Cardiac muscle cell (in vitro differentiated cells and primary cell): Measurements from ENCODE around the gene NIPA2. TPM values are rescaled to one million over a fixed set of nuclear protein-coding genes. Genes with fewer than 3 reads are reported as not detected.

Experiments used
- DNase-seq, 2 donors: peaks; one replicate each; pipeline versions ENCODE4 v3.0.0 to v3.0.0-alpha.2; 2010 to 2017; ENCODE audit warnings: low read depth in 1 of 2, low spot score in 1 of 2
- H3K27ac ChIP-seq: fragments of 200-600 bp; sonication (generic); 2 replicates; pipeline ENCODE4 v1.5.1; 2016
- H3K27me3 ChIP-seq: fragments of 200-600 bp; sonication (generic); 2 replicates; pipeline ENCODE4 v1.6.0; 2016; ENCODE audit warnings: control low read depth
- H3K36me3 ChIP-seq: fragments of 200-600 bp; sonication (generic); 2 replicates; pipeline ENCODE4 v1.5.1; 2016; ENCODE audit warnings: control low read depth
- H3K4me1 ChIP-seq: fragments of 200-600 bp; sonication (generic); 2 replicates; pipeline ENCODE4 v1.8.1; 2017; ENCODE audit warnings: low read depth, mild to moderate bottlenecking, mixed run types
- H3K4me3 ChIP-seq: fragments of 200-600 bp; sonication (generic); 2 replicates; pipeline ENCODE4 v1.5.1; 2016; ENCODE audit warnings: mild to moderate bottlenecking
- H3K9me3 ChIP-seq: fragments of 200-600 bp; sonication (generic); 2 replicates; pipeline ENCODE4 v1.5.1; 2017; ENCODE audit warnings: low read depth, mild to moderate bottlenecking, control low read depth
- polyA plus RNA-seq: library from polyadenylated mRNA; unstranded; fragments of >200 nt; fragmentation: Nextera tagmentation; extraction: Ambion mirVana; gene quantifications from 2 replicates; pipeline ENCODE4 v1.2.1, GENCODE V29; 2016
- total RNA-seq: library from RNA; depleted of rRNA; stranded (reverse); fragments of >200 nt; gene quantifications from 2 replicates; pipeline ENCODE4 v1.2.3, GENCODE V29; 2016
- TF ChIP-seq, protein P1 (sequence below): IDR thresholded peaks from 2 replicates; pipeline ENCODE4 v1.5.1; 2012; ENCODE audit warnings: low read depth, mild to moderate bottlenecking, low read length

The NIPA2 gene
- total and polyA plus RNA-seq, 2 experiments from 2014 or later: 58.0 to 80.7 TPM

DNA sequence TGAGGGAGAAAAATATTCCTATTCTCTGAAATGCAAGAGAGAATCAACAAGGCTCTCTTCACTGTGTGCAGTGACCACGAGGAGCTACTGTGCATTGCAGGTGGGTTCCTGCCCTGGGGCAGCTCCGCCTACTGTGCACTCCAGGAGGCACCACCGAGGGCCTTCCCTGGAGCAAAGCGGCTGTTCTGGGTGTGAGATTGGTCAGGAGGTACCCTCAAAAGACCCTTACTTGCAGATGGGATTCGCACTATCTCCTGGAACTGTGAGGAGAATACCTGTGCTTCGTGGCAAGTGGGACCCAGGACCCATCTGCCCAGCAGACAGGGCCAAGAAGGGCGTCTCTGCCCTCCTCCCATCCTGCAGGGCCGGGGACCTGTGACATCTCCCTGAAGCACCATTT is 72.8 kb downstream of the NIPA2 start:
- H3K36me3 ChIP-seq: peaks cover 33% of the 10 kb centered on the region
- H3K27me3 ChIP-seq: no peaks in the 10 kb centered on the region
- no peak for DNase-seq
- TF ChIP-seq, protein P1, sequence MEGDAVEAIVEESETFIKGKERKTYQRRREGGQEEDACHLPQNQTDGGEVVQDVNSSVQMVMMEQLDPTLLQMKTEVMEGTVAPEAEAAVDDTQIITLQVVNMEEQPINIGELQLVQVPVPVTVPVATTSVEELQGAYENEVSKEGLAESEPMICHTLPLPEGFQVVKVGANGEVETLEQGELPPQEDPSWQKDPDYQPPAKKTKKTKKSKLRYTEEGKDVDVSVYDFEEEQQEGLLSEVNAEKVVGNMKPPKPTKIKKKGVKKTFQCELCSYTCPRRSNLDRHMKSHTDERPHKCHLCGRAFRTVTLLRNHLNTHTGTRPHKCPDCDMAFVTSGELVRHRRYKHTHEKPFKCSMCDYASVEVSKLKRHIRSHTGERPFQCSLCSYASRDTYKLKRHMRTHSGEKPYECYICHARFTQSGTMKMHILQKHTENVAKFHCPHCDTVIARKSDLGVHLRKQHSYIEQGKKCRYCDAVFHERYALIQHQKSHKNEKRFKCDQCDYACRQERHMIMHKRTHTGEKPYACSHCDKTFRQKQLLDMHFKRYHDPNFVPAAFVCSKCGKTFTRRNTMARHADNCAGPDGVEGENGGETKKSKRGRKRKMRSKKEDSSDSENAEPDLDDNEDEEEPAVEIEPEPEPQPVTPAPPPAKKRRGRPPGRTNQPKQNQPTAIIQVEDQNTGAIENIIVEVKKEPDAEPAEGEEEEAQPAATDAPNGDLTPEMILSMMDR: no peak
- H3K4me1 ChIP-seq: no peaks in the 10 kb centered on the region
- no peak overlapping the region for H3K4me3 ChIP-seq
- H3K27ac ChIP-seq: no peak overlapping the region
- no peaks in the 10 kb centered on the region for H3K9me3 ChIP-seq

DNA sequence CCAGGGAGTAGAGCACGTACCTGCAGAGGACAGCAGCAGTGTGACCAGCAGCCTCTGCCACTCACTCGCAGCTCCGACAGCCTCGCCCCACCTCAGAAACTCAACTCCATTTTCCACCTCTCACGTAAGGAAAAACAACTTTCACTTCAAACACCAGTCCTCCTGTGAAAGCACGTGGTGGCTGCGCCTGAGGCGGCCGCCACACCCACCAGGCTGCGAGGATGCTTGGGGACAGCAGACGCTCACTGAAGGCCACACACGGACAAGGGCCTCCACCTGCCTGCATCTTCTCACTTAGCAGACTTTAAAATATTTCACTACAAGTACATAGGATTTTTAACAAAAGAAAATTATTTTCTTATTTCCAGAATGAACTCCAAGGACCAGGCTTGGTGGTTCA is 73.8 kb downstream of the NIPA2 start:
- Histone ChIP-seq H3K9me3 (no peaks in the 10 kb centered on the region), H3K4me1 (no peaks in the 10 kb centered on the region), H3K27me3 (no peaks in the 10 kb centered on the region), H3K27ac (no peak overlapping the region), H3K4me3 (no peak overlapping the region), H3K36me3 (peaks cover 29% of the 10 kb centered on the region)
- DNase-seq: no peak
- TF ChIP-seq, protein P1: no peak

DNA sequence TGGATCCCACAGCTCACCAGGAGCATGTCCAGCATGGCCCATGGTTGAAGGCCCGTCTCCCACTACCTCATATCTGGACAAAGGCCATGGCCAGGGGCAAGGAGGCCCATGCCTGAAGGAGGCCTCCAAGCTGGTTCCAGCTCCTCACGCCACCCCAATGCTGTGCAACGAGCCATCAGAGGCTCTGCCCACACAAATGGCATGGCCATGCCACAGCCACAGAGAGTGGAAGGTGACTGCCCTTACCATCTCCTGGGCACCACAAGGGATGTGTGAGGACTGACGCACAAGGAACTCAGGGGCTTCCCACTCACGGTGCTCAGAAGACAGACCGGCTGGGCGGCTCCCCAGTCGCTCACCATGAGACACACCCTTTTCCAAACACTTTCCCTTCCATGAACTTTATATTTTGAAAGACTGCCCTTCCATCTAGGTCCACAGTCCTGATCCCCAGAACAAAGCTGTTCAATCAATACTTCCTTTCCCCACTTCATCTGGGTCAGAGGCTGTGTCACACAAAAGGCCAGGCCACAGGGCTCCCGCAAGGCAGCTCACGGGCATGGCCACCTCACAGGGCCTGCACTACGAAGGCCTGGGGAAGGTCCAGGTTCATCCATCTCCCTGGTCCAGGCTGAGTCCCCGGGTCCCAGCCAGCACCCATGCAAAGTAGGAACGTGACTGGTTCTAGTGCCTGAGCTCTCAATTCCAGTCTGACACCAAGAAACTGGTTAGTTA is 75.3 kb downstream of the NIPA2 start:
- no peak for DNase-seq
- H3K27ac ChIP-seq: no peak overlapping the region
- no peaks in the 10 kb centered on the region for H3K4me1 ChIP-seq
- no peaks in the 10 kb centered on the region for H3K27me3 ChIP-seq
- peaks cover 27% of the 10 kb centered on the region for H3K36me3 ChIP-seq
- TF ChIP-seq, protein P1: no peak
- H3K4me3 ChIP-seq: no peak overlapping the region
- H3K9me3 ChIP-seq: no peaks in the 10 kb centered on the region

DNA sequence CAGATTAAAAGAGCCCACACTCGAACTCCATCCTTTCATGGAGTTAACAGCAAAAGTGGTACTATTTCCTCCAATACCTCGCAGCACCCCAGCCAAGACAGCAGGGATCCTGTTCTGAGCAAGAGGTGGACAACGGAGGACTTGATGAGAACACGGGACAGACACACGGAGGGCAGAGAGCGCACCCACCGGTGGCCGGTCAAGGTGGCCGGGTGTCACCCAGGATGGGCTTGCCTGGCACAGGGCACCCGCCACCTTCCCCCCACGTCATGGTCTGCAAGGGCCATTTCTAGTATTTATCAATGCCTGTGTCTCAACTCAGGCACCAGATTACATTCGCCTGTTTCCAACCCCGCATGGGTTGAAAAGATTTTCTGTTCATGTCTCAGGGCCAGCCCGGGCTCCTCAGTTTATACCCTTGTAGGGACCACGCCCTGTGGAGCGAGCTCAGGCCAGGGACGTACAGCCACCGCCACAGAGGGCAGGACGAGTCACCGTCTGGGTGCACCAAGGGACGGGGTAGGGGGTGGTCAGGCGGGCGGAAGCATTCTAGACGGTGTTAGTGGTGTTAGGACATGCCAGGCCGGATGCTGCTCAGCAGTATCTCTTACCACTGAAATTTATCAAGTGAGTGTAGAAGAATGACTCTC is 77.5 kb downstream of the NIPA2 start:
- H3K9me3 ChIP-seq: no peaks in the 10 kb centered on the region
- no peak overlapping the region for H3K4me3 ChIP-seq
- no peaks in the 10 kb centered on the region for H3K27me3 ChIP-seq
- H3K4me1 ChIP-seq: no peaks in the 10 kb centered on the region
- no peak overlapping the region for H3K27ac ChIP-seq
- DNase-seq: no peak
- peaks cover 18% of the 10 kb centered on the region for H3K36me3 ChIP-seq
- TF ChIP-seq, protein P1: no peak

DNA sequence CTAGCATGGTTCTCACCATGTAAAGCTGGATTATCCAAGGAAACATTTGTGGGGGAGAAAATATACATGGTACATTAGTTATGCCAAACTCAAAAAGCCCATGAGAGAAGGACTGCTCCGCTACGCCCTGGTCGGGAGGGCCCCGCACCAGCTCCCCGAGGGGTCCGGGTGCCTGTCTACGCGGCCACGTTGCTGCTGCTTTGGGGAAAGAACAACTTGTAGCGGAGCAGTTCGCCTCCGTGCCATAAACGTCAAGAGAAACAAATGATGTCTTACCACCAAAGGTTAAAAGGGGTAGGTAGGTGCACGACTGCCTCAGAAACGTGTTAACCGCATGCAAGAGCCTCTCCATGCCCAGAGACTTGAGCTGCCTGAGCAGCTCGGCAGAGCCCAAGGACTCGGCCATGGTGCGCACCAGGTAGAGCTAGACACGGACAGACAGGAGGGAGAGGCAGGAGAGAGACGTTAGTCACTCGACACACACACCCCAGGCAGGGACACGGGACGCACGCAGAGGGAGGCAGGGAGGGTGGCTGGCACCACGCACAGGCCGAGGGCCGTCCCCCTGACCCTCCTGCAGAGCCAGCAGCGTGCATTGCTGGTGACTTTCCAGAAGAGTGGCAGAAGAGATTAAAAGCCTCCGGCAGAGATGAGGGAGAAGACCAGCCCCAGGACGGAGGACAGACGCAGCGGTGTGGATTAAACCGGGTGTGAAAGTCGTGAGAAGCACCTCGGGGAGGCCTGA is 78.3 kb downstream of the NIPA2 start:
- H3K27ac ChIP-seq: no peak overlapping the region
- no peaks in the 10 kb centered on the region for H3K9me3 ChIP-seq
- TF ChIP-seq, protein P1: no peak
- H3K4me3 ChIP-seq: no peak overlapping the region
- H3K27me3 ChIP-seq: no peaks in the 10 kb centered on the region
- H3K4me1 ChIP-seq: no peaks in the 10 kb centered on the region
- peaks cover 11% of the 10 kb centered on the region for H3K36me3 ChIP-seq
- no peak for DNase-seq
